Heart left ventricle (tissue), 16 donors: ENCODE data around the gene SSX2IP. TPM values are rescaled to one million over a fixed set of nuclear protein-coding genes. Genes with fewer than 3 reads are reported as not detected.
A peak's percentile ranks its signal among the peaks of the same experiment; 100 is the strongest.

Source experiments
- ATAC-seq, 4 donors: fragments of 200-7000 bp; cut with Tn5 transposase; one replicate each; pipeline ENCODE4 v1.9.1; 2020 to 2022; ENCODE audit warnings: moderate library complexity in 4 of 4, mild to moderate bottlenecking in 3 of 4, moderate number of reproducible peaks in 1 of 4
- DNase-seq, 5 donors: peaks; one replicate each; pipeline ENCODE4 v3.0.0-alpha.2; 2020
- H3K27ac ChIP-seq, 12 donors: fragments of 200-600 bp; sonication (generic) in 4 of 12; one replicate each; pipeline versions ENCODE4 v1.5.0 to v1.8.0; 2016 to 2022; ENCODE audit warnings: mild to moderate bottlenecking in 2 of 12
- H3K27me3 ChIP-seq, 9 donors: fragments of 200-600 bp; sonication (generic) in 2 of 9; one replicate each; pipeline versions ENCODE4 v1.5.1 to v1.8.0; 2016 to 2022; ENCODE audit warnings: mild to moderate bottlenecking in 3 of 9
- H3K36me3 ChIP-seq, 9 donors: fragments of 200-600 bp; sonication (generic) in 2 of 9; one replicate each; pipeline versions ENCODE4 v1.5.0 to v1.8.0; 2018 to 2022; ENCODE audit warnings: mild to moderate bottlenecking in 2 of 9
- H3K4me1 ChIP-seq, 12 donors: fragments of 200-600 bp; sonication (generic) in 4 of 12; one replicate each; pipeline versions ENCODE4 v1.5.0 to v1.8.0; 2016 to 2022; ENCODE audit warnings: mild to moderate bottlenecking in 3 of 12
- H3K4me3 ChIP-seq, 12 donors: fragments of 200-600 bp; sonication (generic) in 4 of 12; one replicate each; pipeline versions ENCODE4 v1.5.0 to v1.8.0; 2017 to 2022; ENCODE audit warnings: mild to moderate bottlenecking in 9 of 12, moderate library complexity in 4 of 12
- H3K9me3 ChIP-seq, 12 donors: fragments of 200-600 bp; sonication (generic) in 4 of 12; one replicate each; pipeline versions ENCODE4 v1.5.0 to v1.8.0; 2016 to 2022; ENCODE audit warnings: mild to moderate bottlenecking in 1 of 12
- POLR2A ChIP-seq, 2 donors: fragments of 450-650 bp; IDR thresholded peaks; one replicate each; pipeline ENCODE4 v1.6.1; 2017; ENCODE audit warnings: antibody characterized with exemption in 2 of 2, mild to moderate bottlenecking in 2 of 2, moderate library complexity in 2 of 2
- WGBS, 4 donors: extraction: QIAGEN DNeasy Blood & Tissue Kit in 2 of 4; methylation state at CpG; one replicate each; pipeline versions ENCODE4 v1.1.5 to v1.1.7; 2013 to 2018; 5-methylcytosine and 5-hydroxymethylcytosine counted together
- intact Hi-C, 10 donors: fragments of 100-400 bp; cut with DNase I; formaldehyde crosslinking; loops; one replicate each; pipeline versions ENCODE4 v1.11.1 to v1.14.2; 2022
- polyA plus RNA-seq, 2 donors: library from polyadenylated mRNA; stranded (reverse); fragments of 200-250 nt; gene quantifications; one replicate each; pipeline ENCODE4 v1.2.3, GENCODE V29; 2013
- total RNA-seq, 9 donors: library from RNA; depleted of rRNA in 2 of 9; stranded (reverse); fragments of >200 nt in 2 of 9; fragmentation: NEBNext Ultra II Directional in 3 of 9; extraction: Animal tissue kit (Norgen Biotek cat#: 25700) in 3 of 9; gene quantifications; one replicate each; pipeline versions ENCODE4 v1.1.0 to v1.2.4, GENCODE V29; 2016 to 2023
- TF ChIP-seq, protein P1 (sequence below), 12 donors: fragments of 200-600 bp; sonication (generic) in 4 of 12; IDR thresholded peaks; one replicate each; pipeline versions ENCODE4 v1.5.0 to v1.8.0; 2018 to 2022; ENCODE audit warnings: antibody characterized with exemption in 12 of 12, mild to moderate bottlenecking in 5 of 12
- donor health status: ischemic (EF 13 %, LVEDD 7.1; RV severe dilation, severe dysfunction).
- donor health status: healthy with polysubstance abuse.
- donor health status: DM: no; HTN: yes; CAD: no.
- donor health status: DM: no; HTN: no; CAD: no.
- donor health status: ischemic (EF 25% LVEDD 6.9; RV normal size, moderate dysfunction).
- donor health status: ischemic (EF 25% LVEDD 5.7; RV mildly dilated, moderate dysfunction).
- donor health status: healthy.
- donor health status: DM: yes; HTN: yes; CAD: no.
- donor health status: ischemic (EF 35%, LVEDD 5.7; RV mildly dilated, moderate dysfunction).
- donor health status: nonischemic (EF 11% LVEDD 7.7; RV severe dilation, severe dysfunction).
- donor health status: DM: yes; HTN: yes; CAD: no.
- donor health status: PGD.
- donor health status: ischemic (EF 29% LVEDD 5.4; RV normal size, mild dysfunction).
- donor health status: nonischemic (EF 23%, LVEDD 6.1; RV moderate dilation, normal function).

The SSX2IP gene
- total and polyA plus RNA-seq, 11 donors: 2.6 to 18.5 (median 13.7) TPM

DNA sequence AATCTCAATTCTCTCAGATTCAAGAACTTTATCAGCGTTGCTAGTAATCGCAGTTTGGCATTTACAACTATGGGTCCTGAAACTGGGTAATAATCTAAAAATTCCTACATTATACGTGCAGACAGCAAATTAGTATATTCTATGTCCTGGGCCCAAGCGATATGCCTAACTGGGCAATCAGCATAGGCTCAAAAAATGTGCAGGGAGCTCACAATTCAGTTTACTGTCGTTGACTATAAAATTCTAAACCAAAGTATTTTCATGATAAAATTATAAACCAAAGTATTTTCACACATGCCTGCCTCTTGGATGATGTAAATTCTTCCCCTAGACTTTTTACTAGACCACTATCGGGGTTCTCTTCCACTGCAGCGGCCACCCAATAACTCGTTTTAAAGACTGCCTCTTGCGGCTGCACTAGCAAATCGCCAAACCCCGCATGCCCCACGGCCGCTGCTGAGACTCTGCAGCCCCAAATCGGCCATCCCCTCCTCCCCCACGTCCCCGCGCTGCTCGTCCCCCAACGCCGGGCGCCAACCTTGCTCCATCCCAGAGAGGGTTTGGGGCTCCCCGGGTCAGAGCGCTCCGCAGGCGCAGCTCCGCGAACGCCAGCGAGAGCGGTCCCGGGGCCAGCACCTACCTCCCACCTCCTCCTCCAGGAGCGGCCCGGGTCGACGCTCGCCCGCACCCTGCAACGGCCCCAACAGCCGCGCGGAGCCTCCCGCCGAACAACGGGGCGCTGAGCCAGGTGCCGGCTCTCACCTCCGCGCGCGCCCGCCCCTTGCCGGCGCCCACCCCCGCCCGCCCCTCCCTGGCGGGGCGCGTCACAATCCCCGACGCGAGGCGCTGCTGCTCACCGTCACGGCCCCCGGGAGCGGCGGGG lies 506 bp downstream of the SSX2IP start:
- ATAC-seq (peak; percentile 4 to 48 (median 40)), DNase-seq (peak; percentile 39 to 74 (median 55))
- H3K36me3 ChIP-seq: no peaks in the 10 kb centered on the region
- no peaks in the 10 kb centered on the region for H3K9me3 ChIP-seq
- peak overlapping the region; percentile 31 to 90 (median 83) for H3K27ac ChIP-seq
- intact Hi-C loops: loop anchor here in 2 of 10 donors (10.0 kb wide), 2 partner anchors 185 to 385 kb away; partner anchors contain the start of genes GNG5 (in 1 of the 2), SAMD13 (in 1 of the 2) and SPATA1 (in 1 of the 2)
- H3K4me3 ChIP-seq: peak overlapping the region; percentile 65 to 96 (median 88)
- TF ChIP-seq POLR2A (IDR thresholded peaks at IDR 0.05): no peak
- TF ChIP-seq, protein P1, sequence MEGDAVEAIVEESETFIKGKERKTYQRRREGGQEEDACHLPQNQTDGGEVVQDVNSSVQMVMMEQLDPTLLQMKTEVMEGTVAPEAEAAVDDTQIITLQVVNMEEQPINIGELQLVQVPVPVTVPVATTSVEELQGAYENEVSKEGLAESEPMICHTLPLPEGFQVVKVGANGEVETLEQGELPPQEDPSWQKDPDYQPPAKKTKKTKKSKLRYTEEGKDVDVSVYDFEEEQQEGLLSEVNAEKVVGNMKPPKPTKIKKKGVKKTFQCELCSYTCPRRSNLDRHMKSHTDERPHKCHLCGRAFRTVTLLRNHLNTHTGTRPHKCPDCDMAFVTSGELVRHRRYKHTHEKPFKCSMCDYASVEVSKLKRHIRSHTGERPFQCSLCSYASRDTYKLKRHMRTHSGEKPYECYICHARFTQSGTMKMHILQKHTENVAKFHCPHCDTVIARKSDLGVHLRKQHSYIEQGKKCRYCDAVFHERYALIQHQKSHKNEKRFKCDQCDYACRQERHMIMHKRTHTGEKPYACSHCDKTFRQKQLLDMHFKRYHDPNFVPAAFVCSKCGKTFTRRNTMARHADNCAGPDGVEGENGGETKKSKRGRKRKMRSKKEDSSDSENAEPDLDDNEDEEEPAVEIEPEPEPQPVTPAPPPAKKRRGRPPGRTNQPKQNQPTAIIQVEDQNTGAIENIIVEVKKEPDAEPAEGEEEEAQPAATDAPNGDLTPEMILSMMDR (IDR thresholded peaks at IDR 0.05): peak in 5 of 12 donors; percentile 16 to 53 (median 31)
- H3K27me3 ChIP-seq: no peaks in the 10 kb centered on the region
- peaks cover 0 to 31% (median 10%) of the 10 kb centered on the region in 12 donors for H3K4me1 ChIP-seq
- WGBS, 4 donors: 2 to 6% (median 4%) methylated on average over 20 to 67 of the region's 67 CpGs

DNA sequence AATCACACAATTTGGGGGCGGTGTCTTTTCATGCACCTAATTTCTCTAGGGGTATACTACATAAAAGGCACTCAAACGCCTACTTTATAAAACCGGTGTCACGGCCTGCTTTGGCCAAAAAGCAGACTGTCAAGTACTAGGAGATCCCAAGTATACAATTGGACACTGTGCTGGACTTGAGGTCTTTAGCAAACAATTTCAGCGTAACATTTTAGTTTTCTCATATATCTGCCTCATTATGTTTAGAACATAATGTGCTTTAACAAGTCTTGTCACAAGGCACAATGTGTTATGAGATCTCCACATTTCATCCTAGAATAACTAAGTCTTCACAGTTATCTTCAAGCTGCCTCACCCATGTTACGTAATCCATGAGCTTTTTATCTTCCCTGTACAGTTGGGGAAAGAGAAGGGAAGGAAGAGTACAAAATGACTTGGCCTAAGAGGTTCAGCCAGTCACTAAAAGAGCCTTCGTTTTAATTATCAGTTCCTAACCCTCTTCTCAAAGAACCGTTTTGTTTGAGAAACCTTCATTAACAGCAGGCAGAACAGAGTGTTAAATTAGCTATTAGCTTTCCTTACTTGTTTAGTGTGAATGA lies 1.7 kb downstream of the SSX2IP start:
- 77 to 83% (median 79%) methylated on average over 8 of the region's 8 CpGs for WGBS, 4 donors
- DNase-seq (no peak), ATAC-seq (no peak)
- Histone ChIP-seq H3K27ac (peak overlapping the region in 2 of 12 donors; percentile 82 to 90), H3K27me3 (no peaks in the 10 kb centered on the region), H3K9me3 (no peaks in the 10 kb centered on the region), H3K4me3 (peak overlapping the region in 6 of 12 donors; percentile 72 to 94 (median 88)), H3K4me1 (peaks cover 0 to 31% (median 10%) of the 10 kb centered on the region in 12 donors), H3K36me3 (no peaks in the 10 kb centered on the region)
- intact Hi-C loops: loop anchor here in 1 of 10 donors (10.0 kb wide), 1 partner anchor 184 kb away; the partner anchor contains the start of genes GNG5 and SPATA1
- TF ChIP-seq POLR2A (IDR thresholded peaks at IDR 0.05): no peak
- TF ChIP-seq, protein P1 (IDR thresholded peaks at IDR 0.05): no peak

DNA sequence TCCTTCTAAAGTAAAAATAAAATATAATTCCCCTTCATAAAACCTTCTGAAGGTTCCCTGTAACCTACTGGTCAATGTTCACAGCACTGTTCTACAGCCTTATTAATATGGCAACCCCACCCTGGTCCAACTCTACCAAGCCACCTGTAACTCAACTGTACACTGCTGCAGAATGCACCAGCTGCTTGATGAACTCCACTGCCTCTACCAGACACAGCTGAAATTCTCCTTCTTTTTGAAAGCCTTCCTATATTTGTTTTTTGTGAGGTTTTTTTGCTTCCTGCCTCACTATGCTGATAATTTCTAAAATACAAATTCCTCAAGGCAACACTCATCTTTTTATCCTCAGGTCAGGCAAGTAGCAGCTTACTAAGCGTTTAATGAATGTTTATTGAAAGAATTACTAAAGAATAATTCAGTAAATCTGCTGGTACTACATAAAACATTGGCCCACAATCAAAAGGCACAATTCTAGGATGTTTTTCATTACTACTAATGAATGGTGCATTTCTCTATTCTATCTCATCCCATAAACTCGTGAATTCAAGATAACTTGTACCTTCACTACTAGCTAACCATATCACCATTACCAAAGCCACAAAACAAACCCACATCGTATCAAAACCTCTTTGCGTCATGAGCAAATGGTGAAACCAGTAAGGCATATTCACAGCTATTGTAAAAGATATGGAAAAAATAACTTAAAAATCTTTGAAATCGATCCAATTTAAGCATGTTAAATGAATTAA lies 2.4 kb downstream of the SSX2IP start:
- no peak for TF ChIP-seq POLR2A (IDR thresholded peaks at IDR 0.05)
- TF ChIP-seq, protein P1 (IDR thresholded peaks at IDR 0.05): no peak
- peak overlapping the region in 2 of 12 donors; percentile 82 to 90 for H3K27ac ChIP-seq
- DNase-seq (no peak), ATAC-seq (no peak)
- H3K9me3 ChIP-seq: no peaks in the 10 kb centered on the region
- no peaks in the 10 kb centered on the region for H3K27me3 ChIP-seq
- H3K36me3 ChIP-seq: no peaks in the 10 kb centered on the region
- 84 to 87% (median 85%) methylated on average over 5 of the region's 5 CpGs for WGBS, 4 donors
- peak overlapping the region in 2 of 12 donors; percentile 87 to 94 for H3K4me3 ChIP-seq
- intact Hi-C loops: loop anchor here in 1 of 10 donors (10.0 kb wide), 1 partner anchor 183 kb away; the partner anchor contains the start of genes GNG5 and SPATA1
- peaks cover 0 to 26% (median 10%) of the 10 kb centered on the region in 12 donors for H3K4me1 ChIP-seq
